H1 (cell line): ENCODE results near the gene VWA1. TPM values are rescaled to one million over a fixed set of nuclear protein-coding genes. Genes with fewer than 3 reads are reported as not detected.
"Not testable (repeated sequence)": the region's sequence is repeated elsewhere in the genome, so short reads cannot be mapped to it uniquely, and the experiment has no call there.

Experiments used
- CTCF ChIA-PET: fragments of 300-600 bp; sonication (Branson Sonifier 250); formaldehyde crosslinking; loops from one replicate; lab custom pipeline; 2021; ENCODE audit not compliant: partially characterized antibody; lab: Charles Lee
- POLR2A ChIA-PET: fragments of 300-600 bp; sonication (Branson Sonifier 250); formaldehyde crosslinking; loops from one replicate; lab custom pipeline; 2021; ENCODE audit warnings: inconsistent platforms; ENCODE audit not compliant: partially characterized antibody; lab: Charles Lee
- DNase-seq, 2 experiments: peaks; one replicate each; pipeline versions ENCODE4 v3.0.0 to v3.0.0-alpha.2; 2010 to 2022; ENCODE audit warnings: low spot score in 2 of 2, low read depth in 1 of 2, mixed read lengths in 1 of 2
- FAIRE-seq: peaks from 2 replicates; lab custom pipeline; 2011; peaks lifted over from hg19 to GRCh38; lab: Jason Lieb, UNC
- H2AFZ ChIP-seq: 2 replicates; pipeline ENCODE4 v1.8.1; 2012; ENCODE audit warnings: low read length, inconsistent platforms
- H2AK5ac ChIP-seq: 2 replicates; pipeline ENCODE4 v1.6.1; 2013; ENCODE audit warnings: low read depth, low read length
- H2BK120ac ChIP-seq: replicated peaks from 2 replicates; pipeline ENCODE3; 2013; ENCODE audit warnings: low read depth, low read length, inconsistent platforms
- H2BK12ac ChIP-seq: 2 replicates; pipeline ENCODE4 v1.6.1; 2013; ENCODE audit warnings: low read depth, low read length
- H2BK15ac ChIP-seq: 2 replicates; pipeline ENCODE4 v1.6.1; 2013; ENCODE audit warnings: low read length
- H2BK20ac ChIP-seq: 2 replicates; pipeline ENCODE4 v1.6.1; 2013; ENCODE audit warnings: low read length
- H2BK5ac ChIP-seq: 2 replicates; pipeline ENCODE4 v1.6.1; 2013; ENCODE audit warnings: low read depth, low read length
- H3K14ac ChIP-seq: 2 replicates; pipeline ENCODE4 v1.6.1; 2013; ENCODE audit warnings: inconsistent platforms; ENCODE audit not compliant: insufficient read length
- H3K18ac ChIP-seq: 2 replicates; pipeline ENCODE4 v1.6.1; 2013; ENCODE audit warnings: low read length; ENCODE audit errors: extremely low read depth
- H3K23ac ChIP-seq: 2 replicates; pipeline ENCODE4 v1.6.1; 2013; ENCODE audit warnings: inconsistent platforms; ENCODE audit not compliant: insufficient read length
- H3K23me2 ChIP-seq: 2 replicates; pipeline ENCODE4 v1.6.1; 2013; ENCODE audit warnings: low read depth, low read length
- H3K27ac ChIP-seq: 2 replicates; pipeline ENCODE4 v1.6.1; 2011; ENCODE audit warnings: low read depth, low read length, inconsistent platforms
- H3K27me3 ChIP-seq, 4 experiments: replicated peaks in 1 of 4; 1 replicate in 1 of 4; 2 replicates in 3 of 4; pipeline versions ENCODE4 v1.6.1 to v1.8.1; 2011 to 2013; ENCODE audit warnings: low read length in 3 of 4, mild to moderate bottlenecking in 3 of 4, inconsistent platforms in 2 of 4, mixed read lengths in 2 of 4, moderate library complexity in 1 of 4; ENCODE audit not compliant: control insufficient read depth in 3 of 4, insufficient read depth in 3 of 4; ENCODE audit errors: extremely low read depth in 1 of 4
- H3K36me3 ChIP-seq, 4 experiments: 2 replicates each; pipeline versions ENCODE4 v1.6.1 to v1.8.1; 2011 to 2013; ENCODE audit warnings: mild to moderate bottlenecking in 4 of 4, low read length in 3 of 4, moderate library complexity in 2 of 4, control low read depth in 1 of 4, inconsistent platforms in 1 of 4; ENCODE audit not compliant: insufficient read depth in 4 of 4, control insufficient read depth in 2 of 4
- H3K4ac ChIP-seq: replicated peaks from 2 replicates; pipeline ENCODE3; 2013; ENCODE audit warnings: low read length, low read depth, mixed read lengths, inconsistent platforms; ENCODE audit not compliant: insufficient read length
- H3K4me1 ChIP-seq, 4 experiments: replicated peaks in 1 of 4; 1 replicate in 1 of 4; 2 replicates in 3 of 4; pipeline versions ENCODE4 v1.6.1 to v1.8.1; 2011 to 2013; ENCODE audit warnings: low read length in 3 of 4, inconsistent platforms in 2 of 4, mixed read lengths in 1 of 4; ENCODE audit not compliant: insufficient read depth in 4 of 4, control insufficient read depth in 3 of 4
- H3K4me2 ChIP-seq, 2 experiments: 2 replicates each; pipeline versions ENCODE4 v1.6.1 to v1.8.1; 2011 to 2013; ENCODE audit warnings: low read depth in 2 of 2, low read length in 2 of 2, control low read depth in 1 of 2, inconsistent platforms in 1 of 2, mild to moderate bottlenecking in 1 of 2; ENCODE audit not compliant: insufficient read depth in 1 of 2
- H3K4me3 ChIP-seq, 4 experiments: fragments of 200-600, 300-600 bp in 1 of 4; sonication (generic), shearing (Covaris generic), sonication (Bioruptor Twin) in 1 of 4; 2 replicates each; pipeline versions ENCODE4 v1.5.1 to v1.8.1; 2011 to 2016; ENCODE audit warnings: low read length in 4 of 4, low read depth in 3 of 4, control low read depth in 2 of 4, inconsistent platforms in 2 of 4, mild to moderate bottlenecking in 2 of 4, mixed read lengths in 1 of 4, moderate library complexity in 1 of 4; ENCODE audit not compliant: insufficient read depth in 2 of 4; ENCODE audit errors: extremely low read depth in 1 of 4
- H3K56ac ChIP-seq: replicated peaks from 2 replicates; pipeline ENCODE3; 2013; ENCODE audit warnings: low read depth, mild to moderate bottlenecking, mixed read lengths, low read length, inconsistent platforms; ENCODE audit not compliant: insufficient read length
- H3K79me1 ChIP-seq: 2 replicates; pipeline ENCODE4 v1.6.1; 2013; ENCODE audit warnings: low read depth, low read length, control low read depth
- H3K79me2 ChIP-seq, 2 experiments: 2 replicates each; pipeline versions ENCODE4 v1.6.1 to v1.8.1; 2012 to 2013; ENCODE audit warnings: low read length in 2 of 2, mild to moderate bottlenecking in 2 of 2, inconsistent platforms in 1 of 2; ENCODE audit not compliant: insufficient read depth in 2 of 2, control insufficient read depth in 1 of 2
- H3K9ac ChIP-seq, 4 experiments: replicated peaks in 1 of 4; 1 replicate in 1 of 4; 2 replicates in 3 of 4; pipeline versions ENCODE4 v1.6.1 to v1.8.1; 2011 to 2013; ENCODE audit warnings: low read depth in 3 of 4, low read length in 3 of 4, control low read depth in 2 of 4, mild to moderate bottlenecking in 2 of 4, moderate library complexity in 2 of 4, inconsistent platforms in 1 of 4; ENCODE audit errors: extremely low read depth in 1 of 4
- H3K9me3 ChIP-seq, 2 experiments: 2 replicates each; pipeline versions ENCODE4 v1.6.1 to v1.8.1; 2012 to 2013; ENCODE audit warnings: mild to moderate bottlenecking in 2 of 2, moderate library complexity in 2 of 2, control low read depth in 1 of 2, inconsistent platforms in 1 of 2, low read depth in 1 of 2, low read length in 1 of 2, mixed read lengths in 1 of 2; ENCODE audit not compliant: insufficient read depth in 2 of 2
- H4K20me1 ChIP-seq, 2 experiments: replicated peaks in 1 of 2; 2 replicates each; pipeline versions ENCODE3 to v1.8.1; 2011 to 2013; ENCODE audit warnings: inconsistent platforms in 2 of 2, low read length in 2 of 2, mild to moderate bottlenecking in 1 of 2; ENCODE audit not compliant: insufficient read depth in 2 of 2, control insufficient read depth in 1 of 2
- H4K5ac ChIP-seq: 2 replicates; pipeline ENCODE4 v1.6.1; 2013; ENCODE audit warnings: low read length, low read depth, mixed read lengths, inconsistent platforms; ENCODE audit not compliant: insufficient read length
- H4K8ac ChIP-seq: 2 replicates; pipeline ENCODE4 v1.8.0; 2013; ENCODE audit warnings: mild to moderate bottlenecking, moderate library complexity, low read length, inconsistent platforms; ENCODE audit not compliant: insufficient read depth; ENCODE audit errors: extremely low read depth
- H4K91ac ChIP-seq: replicated peaks from 2 replicates; pipeline ENCODE3; 2013; ENCODE audit warnings: low read length, mixed read lengths, inconsistent platforms; ENCODE audit not compliant: insufficient read length
- WGBS, 2 experiments: shearing (Covaris generic) in 1 of 2; methylation state at CpG; one replicate each; pipeline versions ENCODE4 v1.1.6 to v1.1.7; 2013 to 2015; ENCODE audit warnings: low lambda C conversion rate in 2 of 2, mixed read lengths in 2 of 2, inconsistent platforms in 1 of 2, low coverage in 1 of 2, missing lambda C conversion rate in 1 of 2; ENCODE audit not compliant: insufficient replicate concordance in 2 of 2, insufficient coverage in 1 of 2, insufficient read length in 1 of 2; ENCODE audit errors: extremely low coverage in 1 of 2, missing lambda C conversion rate in 1 of 2; 5-methylcytosine and 5-hydroxymethylcytosine counted together
- polyA plus RNA-seq, 7 experiments: library from polyadenylated mRNA; depleted of rRNA in 3 of 7; stranded (reverse) in 5 of 7; unstranded in 2 of 7; fragments of >200 nt in 5 of 7; fragments of 200-250 nt in 2 of 7; gene quantifications; 1 replicate in 5 of 7; 2 replicates in 1 of 7; 4 replicates in 1 of 7; pipeline versions ENCODE4 v1.2.1 to v1.2.3, GENCODE V29; 2011 to 2013; ENCODE audit warnings: missing spikeins in 2 of 7, mixed read lengths in 2 of 7
- total RNA-seq: library from RNA; stranded (reverse); fragmentation: NEBNext Ultra II Directional; extraction: Animal tissue kit (Norgen Biotek cat#: 25700); gene quantifications from 2 replicates; pipeline ENCODE4 v1.2.1, GENCODE V29; 2021

The VWA1 gene
- total and polyA plus RNA-seq, 2 of the 8 experiments (the other 6 are each of a cell fraction or from before 2014, with no cell fraction given): 16.0 to 36.6 TPM

- Histone ChIP-seq H3K36me3 (peaks cover 13 to 49% (median 34%) of the 10 kb centered on the region in 4 experiments), H4K20me1 (peaks cover 0 to 12% of the 10 kb centered on the region in 2 experiments)
- H2BK12ac ChIP-seq, H2AFZ ChIP-seq, H4K5ac ChIP-seq, DNase-seq, H3K23ac ChIP-seq, H4K91ac ChIP-seq, H3K18ac ChIP-seq, H3K4me1 ChIP-seq, H3K56ac ChIP-seq, H3K79me2 ChIP-seq, H3K4me3 ChIP-seq, FAIRE-seq, H3K9me3 ChIP-seq, H3K79me1 ChIP-seq, H3K4me2 ChIP-seq, H4K8ac ChIP-seq, H2BK120ac ChIP-seq, POLR2A ChIA-PET, H2BK20ac ChIP-seq, H3K14ac ChIP-seq, H2BK5ac ChIP-seq, H2AK5ac ChIP-seq, H3K9ac ChIP-seq, H3K27me3 ChIP-seq, H3K23me2 ChIP-seq, H3K4ac ChIP-seq, H2BK15ac ChIP-seq, H3K27ac ChIP-seq: not testable (repeated sequence)
- CTCF ChIA-PET: interaction anchor here (0.8 kb wide), 1 partner anchor 24 kb away, joined by 3 read pairs; no protein-coding TSS in a partner anchor
- 98% methylated on average over 16 of the region's 16 CpGs; no CpG with 5 or more reads in 1 of the 2 experiments for WGBS, 2 experiments
These were observed 45.0 kb downstream of the VWA1 start for GRCh38 chr1:1480488-1480867.
